HG03280 (cell line): ENCODE data around the gene VPS25.

Experiments used
- ATAC-seq: cut with Tn5 transposase; IDR thresholded peaks from one replicate; pipeline ENCODE4 v1.9.1; 2021; ENCODE audit warnings: mild to moderate bottlenecking, moderate library complexity; ENCODE audit not compliant: unreplicated experiment

Gene VPS25

GRCh38 chr17:42792545-42792944 is 19.3 kb downstream of the VPS25 start:
- ATAC-seq, result no peak

GRCh38 chr17:42795061-42795460 is 21.8 kb downstream of the VPS25 start:
- no peak for ATAC-seq

GRCh38 chr17:42795465-42795864 is 22.2 kb downstream of the VPS25 start:
- no peak for ATAC-seq

- no peak for ATAC-seq
These were observed 23.0 kb downstream of the VPS25 start for GRCh38 chr17:42796066-42796758.

GRCh38 chr17:42797067-42798007 is 24.1 kb downstream of the VPS25 start:
- no peak for ATAC-seq

- ATAC-seq, result no peak
These were observed 24.7 kb downstream of the VPS25 start for GRCh38 chr17:42798011-42798382.

GRCh38 chr17:42798383-42799380 is 25.4 kb downstream of the VPS25 start, which contains the start of the genes CNTD1 and COA3:
CNTD1 (plus strand) TSS chr17:42798861; CDS start chr17:42799068, 207 bp downstream.
COA3 (minus strand) TSS chr17:42798704; CDS start chr17:42798681, 23 bp downstream.
- ATAC-seq, result peak; percentile 93

- no peak for ATAC-seq
These were observed 30.0 kb downstream of the VPS25 start for GRCh38 chr17:42803074-42803883.

GRCh38 chr17:42804918-42805367 is 31.7 kb downstream of the VPS25 start:
- ATAC-seq, result no peak

GRCh38 chr17:42806249-42806648 is 33.0 kb downstream of the VPS25 start:
- ATAC-seq, result no peak

GRCh38 chr17:42809250-42809649 is 36.0 kb downstream of the VPS25 start:
- no peak for ATAC-seq

- ATAC-seq, result no peak
These were observed 41.6 kb downstream of the VPS25 start for GRCh38 chr17:42814633-42815399.

GRCh38 chr17:42817866-42818265 is 44.6 kb downstream of the VPS25 start:
- ATAC-seq, result no peak

GRCh38 chr17:42818379-42818778 is 45.1 kb downstream of the VPS25 start:
- no peak for ATAC-seq

- no peak for ATAC-seq
These were observed 46.8 kb downstream of the VPS25 start for GRCh38 chr17:42819939-42820535.

- ATAC-seq, result no peak
These were observed 47.9 kb downstream of the VPS25 start for GRCh38 chr17:42821176-42821575.

GRCh38 chr17:42827472-42827871 is 54.2 kb downstream of the VPS25 start:
- ATAC-seq, result no peak
